ENCODE measurements around the gene DDX1. TPM values are rescaled to one million over a fixed set of nuclear protein-coding genes. Genes with fewer than 3 reads are reported as not detected.
"Not testable (repeated sequence)": the region's sequence is repeated elsewhere in the genome, so short reads cannot be mapped to it uniquely, and the experiment has no call there.

DDX1 gene
- total and polyA plus RNA-seq, 2 of the 4 experiments (the other 2 are of a cell fraction) = 73.6 to 74.9 TPM

DNA sequence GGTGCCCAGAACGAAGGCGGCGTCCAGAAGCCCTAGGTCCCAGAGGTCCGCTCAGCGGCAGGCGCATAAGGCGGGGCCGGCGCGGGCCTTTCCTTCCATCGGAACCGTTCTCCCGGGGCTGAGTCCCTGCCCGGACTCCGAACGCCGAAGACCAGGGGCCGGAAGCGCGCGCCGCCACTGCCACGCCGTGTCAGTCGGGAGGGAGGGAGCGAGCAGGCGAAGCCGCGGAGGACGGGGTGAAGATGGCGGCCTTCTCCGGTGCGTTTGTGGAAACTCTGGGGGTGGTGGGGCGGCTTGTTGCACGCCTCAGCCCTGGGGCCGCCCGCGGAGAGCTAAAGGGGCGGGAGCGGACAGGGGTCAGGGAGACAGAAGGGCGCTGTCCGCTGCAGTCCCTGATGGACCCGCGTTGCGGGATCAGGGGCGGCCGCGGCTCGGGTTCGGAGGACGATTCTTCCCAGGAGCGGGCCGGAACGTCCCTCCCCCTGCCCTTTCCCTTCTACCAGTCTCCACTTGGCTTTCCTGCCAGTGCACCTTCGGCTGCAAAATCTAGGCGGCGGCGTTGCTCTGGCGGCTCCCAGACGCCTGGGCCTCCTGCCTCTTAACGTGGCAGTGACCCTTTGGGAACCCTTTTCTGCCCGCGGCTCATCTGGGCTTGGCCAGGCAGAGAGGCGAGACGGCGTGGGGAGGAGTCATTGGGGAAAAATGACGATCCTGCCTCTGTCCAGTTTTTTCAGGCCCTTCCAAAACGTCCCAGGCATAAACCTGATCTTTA is at the start of gene DDX1 (continued):
- TF ChIP-seq RFX5 (IDR thresholded peaks at IDR 0.05; ENCODE audit: low read depth, low read length) (no peak), FOS (IDR thresholded peaks at IDR 0.05; ENCODE audit: low read depth, low read length) (no peak), POLR2A (IDR thresholded peaks at IDR 0.05; ENCODE audit: low read depth, low read length) (peak; percentile 86), MAFK (IDR thresholded peaks at IDR 0.05; ENCODE audit: low read depth, low read length) (no peak), MAZ (IDR thresholded peaks at IDR 0.05; ENCODE audit: borderline replicate concordance, low read depth, low read length) (peak; percentile 97)

DNA sequence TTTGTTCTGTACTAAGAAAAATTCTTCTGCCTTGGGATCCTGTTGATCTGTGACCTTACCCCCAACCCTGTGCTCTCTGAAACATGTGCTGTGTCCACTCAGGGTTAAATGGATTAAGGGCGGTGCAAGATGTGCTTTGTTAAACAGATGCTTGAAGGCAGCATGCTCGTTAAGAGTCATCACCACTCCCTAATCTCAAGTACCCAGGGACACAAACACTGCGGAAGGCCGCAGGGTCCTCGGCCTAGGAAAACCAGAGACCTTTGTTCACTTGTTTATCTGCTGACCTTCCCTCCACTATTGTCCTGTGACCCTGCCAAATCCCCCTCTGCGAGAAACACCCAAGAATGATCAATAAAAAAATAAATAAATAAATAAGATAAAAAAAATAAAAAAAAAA is 49.4 kb upstream of the DDX1 start:
- H3K9me3 ChIP-seq (ENCODE audit: control insufficient read depth, insufficient read depth, low read length); H3K27ac ChIP-seq (ENCODE audit: insufficient read depth, low read length); H2BK120ac ChIP-seq (ENCODE audit: low read depth, low read length); CTCF ChIA-PET; H3K14ac ChIP-seq (replicated peaks; ENCODE audit: low read depth, low read length); H4K91ac ChIP-seq (ENCODE audit: insufficient read depth, low read depth, low read length); H3K18ac ChIP-seq (ENCODE audit: low read depth, low read length); H2AFZ ChIP-seq (replicated peaks; ENCODE audit: low read length, poor library complexity); H3K4me3 ChIP-seq (ENCODE audit: insufficient read depth, low read depth, low read length); intact Hi-C loops (cut with micrococcal nuclease); POLR2A ChIA-PET (ENCODE audit: unreplicated experiment); H3K4me1 ChIP-seq (ENCODE audit: control insufficient read depth, insufficient read depth, low read length); H3K56ac ChIP-seq (ENCODE audit: extremely low read depth, insufficient read depth, low read length); H2AK9ac ChIP-seq (replicated peaks; ENCODE audit: low read depth, low read length, poor library complexity); H4K20me1 ChIP-seq (ENCODE audit: insufficient read depth, low read length); H4K5ac ChIP-seq (ENCODE audit: low read depth, low read length); H2BK20ac ChIP-seq (ENCODE audit: low read depth, low read length); H3K36me3 ChIP-seq (ENCODE audit: control insufficient read depth, insufficient read depth, low read length); ATAC-seq (ENCODE audit: low read depth); in situ Hi-C loops (cut with MboI; ENCODE audit: low sequenced_read_pairs); H3K27me3 ChIP-seq (ENCODE audit: control insufficient read depth, insufficient read depth, low read length); dilution Hi-C loops (cut with HindIII; ENCODE audit: low sequenced_read_pairs, unreplicated experiment); H3K23ac ChIP-seq (ENCODE audit: low read depth, low read length); BruUV-seq (replicated peaks); H2BK15ac ChIP-seq (ENCODE audit: low read depth, low read length); H3K4ac ChIP-seq (ENCODE audit: low read depth, low read length); H3K9ac ChIP-seq (ENCODE audit: low read depth, low read length); H2AK5ac ChIP-seq (ENCODE audit: low read depth, low read length); H4K8ac ChIP-seq (ENCODE audit: low read depth in 2 of 2, low read length in 2 of 2); H3K9me1 ChIP-seq (ENCODE audit: insufficient read depth, low read length); H3K4me2 ChIP-seq (ENCODE audit: low read depth, low read length); DNase-seq; H2BK5ac ChIP-seq (ENCODE audit: low read depth, low read length, poor library complexity, severe bottlenecking): not testable (repeated sequence)
- no CpG with 5 or more reads among the region's 6 CpGs for WGBS, 2 experiments (ENCODE audit: extremely low coverage in 2 of 2, insufficient read length in 1 of 2)
- peaks cover 3 to 18% of the 10 kb centered on the region in 2 experiments; a peak in 3 of 4 replicates for H3K79me1 ChIP-seq (ENCODE audit: low read depth in 1 of 2, low read length in 2 of 2)

Measured in IMR-90 (cell line).